Activated CD8-positive, alpha-beta memory T cell treated with anti-CD3 and anti-CD28 coated beads, Interleukin-2, amount 50 U/mL, for 24 hours (primary cell): ENCODE results near the gene FARS2.
"Not testable (repeated sequence)": the region's sequence is repeated elsewhere in the genome, so short reads cannot be mapped to it uniquely, and the experiment has no call there.

Experiments used
- DNase-seq: peaks from one replicate; pipeline ENCODE4 v3.0.0-alpha.2; 2020; ENCODE audit errors: extremely low read depth

The FARS2 gene

DNA sequence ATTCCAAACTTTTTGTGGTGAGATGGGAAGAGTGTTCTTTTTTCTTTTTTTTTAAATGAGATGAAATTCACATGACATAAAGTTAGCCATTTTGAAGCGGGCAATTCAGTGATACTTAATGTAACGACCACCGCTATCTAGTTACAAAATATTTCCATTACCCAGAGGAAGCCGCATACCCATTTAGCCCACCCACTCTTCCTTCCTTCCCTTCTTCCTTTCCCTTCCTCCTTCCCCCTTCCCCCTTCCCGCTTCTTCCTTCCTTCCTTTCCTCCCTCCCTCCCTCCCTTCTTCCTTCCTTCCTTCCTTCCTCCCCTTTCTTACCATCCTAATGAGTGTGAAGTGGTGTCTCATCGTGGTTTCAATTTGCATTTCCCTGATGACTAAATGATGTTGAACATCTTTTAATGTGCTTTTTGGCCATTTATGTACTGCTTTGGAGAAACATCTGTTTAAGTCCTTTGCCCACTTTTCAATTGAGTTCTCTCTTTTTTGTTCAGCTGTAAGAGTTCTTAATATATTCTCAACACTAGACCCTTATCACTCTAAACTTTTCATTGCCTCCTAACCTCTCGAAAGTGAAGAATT is 371.1 kb downstream of the FARS2 start:
- DNase-seq = no peak

DNA sequence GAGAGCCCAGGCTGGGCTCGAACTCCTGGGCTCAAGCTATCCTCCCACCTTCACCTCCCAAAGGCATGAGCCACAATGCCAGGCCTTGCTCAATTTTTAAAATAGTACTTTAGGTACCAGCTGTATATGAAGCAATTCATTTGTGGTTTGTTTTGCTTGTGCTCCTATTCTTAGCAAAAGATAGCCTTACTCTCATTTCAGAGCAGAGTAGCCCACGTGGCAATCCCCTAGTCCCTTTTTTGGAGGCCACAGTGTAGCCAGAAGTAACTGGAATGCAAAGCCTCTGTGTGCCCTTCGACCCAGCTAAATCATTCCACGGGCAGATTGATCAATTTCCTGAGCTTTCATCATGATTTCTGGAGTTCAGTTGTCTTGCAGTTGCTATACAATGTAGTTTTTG is 373.2 kb downstream of the FARS2 start:
- no peak for DNase-seq

GRCh38 chr6:5636210-5637030 is 375.1 kb downstream of the FARS2 start:
- DNase-seq = no peak

DNA sequence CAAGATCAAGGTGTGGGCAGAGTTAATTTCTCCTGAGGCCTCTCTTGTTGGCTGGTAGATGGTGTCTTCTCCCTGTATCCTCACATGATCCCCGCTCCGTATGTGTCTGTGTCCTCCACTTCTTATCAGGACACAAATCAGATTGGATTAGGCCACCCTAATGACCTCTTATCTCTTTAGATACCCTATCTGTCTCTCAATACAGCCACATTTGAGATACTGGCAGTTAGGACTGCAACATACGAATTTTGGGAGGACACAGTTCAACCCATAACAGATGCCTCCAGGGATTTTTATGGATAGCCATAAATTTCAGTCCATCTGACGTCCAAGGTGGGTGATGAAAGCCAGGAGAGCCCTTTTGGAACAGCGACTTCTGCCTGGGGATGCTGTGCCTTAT is 376.4 kb downstream of the FARS2 start:
- no peak for DNase-seq

DNA sequence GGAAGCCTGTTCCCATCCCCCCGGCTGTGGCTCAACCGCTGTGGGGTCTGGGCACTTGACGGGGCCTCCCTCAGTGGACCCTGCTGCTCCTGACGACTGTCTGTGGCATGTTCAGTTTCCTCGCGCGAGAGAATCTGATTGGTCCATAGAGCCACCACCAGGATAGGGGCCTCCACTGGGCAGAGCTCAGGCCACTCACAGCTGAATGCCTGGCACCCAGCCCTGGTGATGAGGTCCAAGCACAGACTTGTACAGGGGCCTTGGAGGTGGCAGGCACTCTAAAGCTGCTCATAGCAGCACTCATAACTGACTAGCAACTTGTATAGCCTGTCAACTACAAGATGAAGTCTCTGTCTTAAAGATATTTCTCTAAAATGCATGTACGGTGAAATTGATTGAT is 377.4 kb downstream of the FARS2 start:
- DNase-seq = no peak

- DNase-seq = no peak
Measured at GRCh38 chr6:5639193-5639592, 377.9 kb downstream of the FARS2 start.

DNA sequence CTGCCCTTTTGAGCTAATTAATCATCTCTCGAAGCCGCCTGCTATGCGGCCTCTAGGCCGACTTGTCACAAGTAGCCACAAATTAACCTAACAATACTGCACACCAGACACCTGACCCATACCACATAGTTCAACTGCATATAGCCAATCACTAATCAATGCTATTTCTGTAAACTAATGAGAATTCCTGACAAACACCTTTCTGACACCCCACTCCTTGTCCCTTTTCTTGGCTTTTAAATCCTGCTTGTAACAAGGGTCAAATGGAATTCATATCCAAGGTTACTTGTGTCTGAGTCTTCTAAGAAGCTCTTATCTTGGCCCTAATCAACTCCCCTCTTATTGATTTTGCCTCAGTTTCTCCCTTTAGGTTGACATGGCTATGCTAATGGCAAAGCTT is 379.3 kb downstream of the FARS2 start:
- no peak for DNase-seq

DNA sequence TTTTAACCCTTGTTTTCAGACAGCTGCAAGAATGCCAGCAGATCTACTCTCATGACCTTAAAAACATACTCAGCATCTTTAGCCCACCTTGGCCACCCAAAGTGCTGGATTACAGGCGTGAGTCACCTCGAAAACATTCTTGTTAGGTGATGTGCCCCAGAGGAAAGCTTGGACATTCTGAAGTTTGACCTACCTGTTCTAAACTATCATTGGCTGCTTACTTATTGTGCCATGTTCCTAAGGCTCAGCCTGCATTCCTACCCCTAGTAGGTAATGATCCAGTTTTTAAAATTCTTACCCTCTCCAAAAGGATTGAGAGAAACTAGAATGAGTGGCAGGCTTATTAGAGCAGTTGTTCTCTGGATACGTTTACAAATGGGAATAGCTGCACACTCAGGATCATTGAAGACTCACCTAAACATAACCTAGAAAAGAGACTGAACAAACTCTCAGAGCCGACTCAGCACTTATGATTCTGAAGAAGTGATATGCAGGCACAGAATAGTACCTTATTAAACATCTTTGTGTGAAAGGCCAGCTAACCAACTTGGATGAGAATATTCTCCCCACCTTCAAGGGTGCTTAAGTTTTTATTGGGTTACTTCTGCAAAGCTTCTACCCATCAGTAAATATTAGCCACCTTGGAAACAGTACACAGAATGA is 383.3 kb downstream of the FARS2 start:
- no peak for DNase-seq

DNA sequence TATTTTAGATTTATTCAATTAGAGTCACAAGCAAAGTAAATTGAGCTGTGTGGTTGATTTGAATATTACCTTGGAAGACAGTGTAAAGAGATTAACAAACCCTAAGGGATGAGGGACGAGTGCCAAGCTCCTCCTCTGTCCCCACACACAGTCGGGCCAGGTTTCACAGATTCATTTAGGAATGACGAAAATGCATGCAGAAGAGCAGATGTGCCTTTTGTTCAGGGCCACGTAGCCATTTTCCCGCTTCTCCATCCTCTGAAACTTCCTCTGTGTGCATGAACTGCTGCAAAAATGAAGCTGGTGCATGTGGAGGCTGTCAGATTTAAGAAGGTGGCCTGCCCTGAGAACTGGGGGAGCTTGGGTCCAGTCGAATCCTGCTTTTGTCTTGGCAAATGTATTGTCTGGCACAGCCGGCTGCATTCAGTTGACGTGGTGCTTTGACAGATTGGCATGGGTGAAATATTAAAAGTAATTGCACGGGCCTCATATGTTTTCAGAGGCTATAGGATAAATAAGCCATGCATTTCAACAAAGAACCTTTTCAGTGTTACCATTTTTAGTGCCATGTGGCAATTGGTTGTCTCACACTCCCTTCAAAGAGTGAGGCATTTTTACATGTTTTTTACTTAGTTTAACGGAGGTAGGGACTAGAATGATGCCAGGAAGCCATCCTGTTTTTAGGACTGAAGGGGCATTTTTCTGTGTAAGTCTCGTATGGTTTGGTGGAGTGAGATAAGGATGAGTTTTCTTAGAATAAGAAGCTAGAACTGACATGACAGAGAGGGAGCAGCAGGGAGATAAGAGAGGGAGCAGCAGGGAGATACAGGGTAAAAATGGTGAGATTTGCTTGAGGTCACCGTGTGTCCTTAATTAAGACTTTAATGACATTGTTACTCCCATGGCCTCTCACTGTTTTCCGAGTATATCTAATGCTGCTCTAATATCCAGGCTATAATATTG is 384.3 kb downstream of the FARS2 start:
- DNase-seq = no peak

- DNase-seq = no peak
Measured at GRCh38 chr6:5652406-5653137, 391.3 kb downstream of the FARS2 start.

GRCh38 chr6:5653801-5654200 is 392.5 kb downstream of the FARS2 start:
- no peak for DNase-seq

- no peak for DNase-seq
Measured at GRCh38 chr6:5656226-5656625, 394.9 kb downstream of the FARS2 start.

DNA sequence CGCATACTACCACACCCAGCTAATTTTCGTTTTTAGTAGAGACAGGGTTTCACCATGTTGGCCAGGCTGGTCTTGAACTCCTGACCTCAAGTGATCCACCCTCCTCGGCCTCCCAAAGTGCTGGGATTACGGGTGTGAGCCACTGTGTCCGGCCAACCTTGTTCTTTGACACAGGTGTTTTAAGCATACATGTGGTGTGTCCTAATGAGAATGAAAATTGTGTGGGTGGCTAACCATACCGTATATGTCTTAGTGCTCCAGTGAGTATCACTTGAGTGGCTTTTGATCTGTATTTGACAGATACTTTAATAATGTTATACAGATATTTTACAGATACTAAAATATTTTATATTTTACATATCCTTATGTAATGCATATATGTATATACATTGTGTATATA is 395.4 kb downstream of the FARS2 start:
- DNase-seq = not testable (repeated sequence)

- no peak for DNase-seq
Measured at GRCh38 chr6:5657684-5658430, 396.5 kb downstream of the FARS2 start.

DNA sequence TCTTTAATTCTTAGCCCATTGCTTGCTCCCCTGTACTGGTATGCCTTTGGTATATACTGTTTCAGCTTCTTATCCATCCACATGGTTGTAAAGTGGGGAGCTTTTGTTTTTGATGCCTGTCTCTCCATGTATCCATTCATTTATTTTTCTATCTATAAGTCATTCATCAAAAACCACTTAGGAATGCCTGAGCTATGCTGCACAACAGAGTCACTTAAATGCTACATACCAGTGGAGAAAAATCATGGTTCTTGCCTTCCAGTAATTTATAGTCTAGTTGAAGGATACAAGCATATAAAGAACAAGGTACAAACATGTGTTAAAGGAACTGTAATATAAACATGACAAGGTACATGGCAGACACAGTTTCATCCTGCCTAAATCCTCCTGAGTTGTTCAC is 398.2 kb downstream of the FARS2 start:
- no peak for DNase-seq

GRCh38 chr6:5660772-5661171 is 399.5 kb downstream of the FARS2 start:
- no peak for DNase-seq

- DNase-seq = no peak
Measured at GRCh38 chr6:5662797-5663196, 401.5 kb downstream of the FARS2 start.

DNA sequence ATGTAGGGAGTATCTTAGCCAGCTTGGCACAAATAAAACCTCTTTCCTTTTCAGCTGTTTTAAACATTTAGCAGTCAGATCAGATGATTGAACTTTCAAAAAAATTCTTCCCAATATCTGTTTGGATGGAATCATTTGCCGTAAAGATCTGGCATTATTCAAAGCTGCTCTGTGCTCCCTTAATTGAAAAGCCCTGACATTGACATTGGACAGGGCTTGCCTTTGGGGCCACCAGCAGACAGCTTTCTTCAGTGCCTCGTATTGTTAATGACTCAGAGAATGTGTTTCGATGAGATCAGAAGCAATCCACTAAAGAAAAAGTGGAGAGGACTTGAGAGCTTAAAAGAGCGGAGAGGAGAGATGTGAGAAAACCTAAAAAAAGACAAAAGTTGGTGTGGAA is 401.9 kb downstream of the FARS2 start:
- no peak for DNase-seq

DNA sequence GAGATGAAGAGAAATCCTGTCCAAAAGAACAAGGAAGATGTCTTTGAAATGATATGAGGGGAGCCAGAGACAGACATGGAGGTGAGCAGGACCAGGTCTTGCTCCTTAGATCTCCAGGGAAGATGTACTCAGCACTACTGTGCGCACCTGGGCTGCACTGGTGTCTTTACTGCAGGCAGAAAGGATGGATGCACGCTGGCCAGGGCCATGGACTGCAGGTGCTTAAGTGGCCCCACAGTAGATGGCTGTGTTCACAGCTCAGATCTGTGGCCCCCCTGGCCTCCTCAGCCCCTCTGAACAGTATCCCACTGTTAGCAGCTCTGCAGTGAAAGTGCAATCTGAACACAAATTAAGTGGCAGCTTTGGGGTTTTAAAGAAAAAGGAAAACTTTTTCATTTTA is 402.4 kb downstream of the FARS2 start:
- DNase-seq = no peak

GRCh38 chr6:5664149-5664548 is 402.8 kb downstream of the FARS2 start:
- no peak for DNase-seq

DNA sequence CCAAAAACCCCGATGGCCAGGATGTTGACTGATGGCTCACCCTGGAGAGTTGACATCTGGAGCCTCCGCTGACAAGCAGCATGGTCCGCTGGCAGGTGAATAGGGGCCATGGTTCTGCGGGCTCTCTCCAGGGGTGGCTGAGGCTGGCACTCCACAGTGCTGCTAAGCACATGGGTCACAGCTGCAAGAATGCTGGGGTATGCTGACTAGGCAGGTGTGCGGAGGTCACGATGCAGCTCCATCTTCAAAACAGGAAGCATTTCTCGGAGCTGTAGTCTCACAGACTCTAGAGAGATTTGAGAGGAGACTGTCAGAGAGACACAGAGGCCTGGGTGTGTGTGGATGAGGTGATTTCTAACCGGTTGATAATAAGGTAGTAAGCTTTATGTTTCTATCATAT is 403.9 kb downstream of the FARS2 start:
- no peak for DNase-seq
